Glomerular endothelial cell (primary cell): ENCODE data around the gene ADNP2. TPM values are rescaled to one million over a fixed set of nuclear protein-coding genes. Genes with fewer than 3 reads are reported as not detected.

Experiments
- DNase-seq: peaks from one replicate; pipeline ENCODE4 v3.0.0-alpha.2; 2011; ENCODE audit warnings: low read depth, low spot score; ENCODE audit errors: extremely low read depth
- total RNA-seq: library from RNA; depleted of rRNA; stranded (reverse); fragments of >200 nt; gene quantifications from 2 replicates; pipeline ENCODE4 v1.2.3, GENCODE V29; 2015

ADNP2 gene, protein sequence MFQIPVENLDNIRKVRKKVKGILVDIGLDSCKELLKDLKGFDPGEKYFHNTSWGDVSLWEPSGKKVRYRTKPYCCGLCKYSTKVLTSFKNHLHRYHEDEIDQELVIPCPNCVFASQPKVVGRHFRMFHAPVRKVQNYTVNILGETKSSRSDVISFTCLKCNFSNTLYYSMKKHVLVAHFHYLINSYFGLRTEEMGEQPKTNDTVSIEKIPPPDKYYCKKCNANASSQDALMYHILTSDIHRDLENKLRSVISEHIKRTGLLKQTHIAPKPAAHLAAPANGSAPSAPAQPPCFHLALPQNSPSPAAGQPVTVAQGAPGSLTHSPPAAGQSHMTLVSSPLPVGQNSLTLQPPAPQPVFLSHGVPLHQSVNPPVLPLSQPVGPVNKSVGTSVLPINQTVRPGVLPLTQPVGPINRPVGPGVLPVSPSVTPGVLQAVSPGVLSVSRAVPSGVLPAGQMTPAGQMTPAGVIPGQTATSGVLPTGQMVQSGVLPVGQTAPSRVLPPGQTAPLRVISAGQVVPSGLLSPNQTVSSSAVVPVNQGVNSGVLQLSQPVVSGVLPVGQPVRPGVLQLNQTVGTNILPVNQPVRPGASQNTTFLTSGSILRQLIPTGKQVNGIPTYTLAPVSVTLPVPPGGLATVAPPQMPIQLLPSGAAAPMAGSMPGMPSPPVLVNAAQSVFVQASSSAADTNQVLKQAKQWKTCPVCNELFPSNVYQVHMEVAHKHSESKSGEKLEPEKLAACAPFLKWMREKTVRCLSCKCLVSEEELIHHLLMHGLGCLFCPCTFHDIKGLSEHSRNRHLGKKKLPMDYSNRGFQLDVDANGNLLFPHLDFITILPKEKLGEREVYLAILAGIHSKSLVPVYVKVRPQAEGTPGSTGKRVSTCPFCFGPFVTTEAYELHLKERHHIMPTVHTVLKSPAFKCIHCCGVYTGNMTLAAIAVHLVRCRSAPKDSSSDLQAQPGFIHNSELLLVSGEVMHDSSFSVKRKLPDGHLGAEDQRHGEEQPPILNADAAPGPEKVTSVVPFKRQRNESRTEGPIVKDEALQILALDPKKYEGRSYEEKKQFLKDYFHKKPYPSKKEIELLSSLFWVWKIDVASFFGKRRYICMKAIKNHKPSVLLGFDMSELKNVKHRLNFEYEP
- 15.5 and 21.4 TPM in 2 replicates for total RNA-seq

DNA sequence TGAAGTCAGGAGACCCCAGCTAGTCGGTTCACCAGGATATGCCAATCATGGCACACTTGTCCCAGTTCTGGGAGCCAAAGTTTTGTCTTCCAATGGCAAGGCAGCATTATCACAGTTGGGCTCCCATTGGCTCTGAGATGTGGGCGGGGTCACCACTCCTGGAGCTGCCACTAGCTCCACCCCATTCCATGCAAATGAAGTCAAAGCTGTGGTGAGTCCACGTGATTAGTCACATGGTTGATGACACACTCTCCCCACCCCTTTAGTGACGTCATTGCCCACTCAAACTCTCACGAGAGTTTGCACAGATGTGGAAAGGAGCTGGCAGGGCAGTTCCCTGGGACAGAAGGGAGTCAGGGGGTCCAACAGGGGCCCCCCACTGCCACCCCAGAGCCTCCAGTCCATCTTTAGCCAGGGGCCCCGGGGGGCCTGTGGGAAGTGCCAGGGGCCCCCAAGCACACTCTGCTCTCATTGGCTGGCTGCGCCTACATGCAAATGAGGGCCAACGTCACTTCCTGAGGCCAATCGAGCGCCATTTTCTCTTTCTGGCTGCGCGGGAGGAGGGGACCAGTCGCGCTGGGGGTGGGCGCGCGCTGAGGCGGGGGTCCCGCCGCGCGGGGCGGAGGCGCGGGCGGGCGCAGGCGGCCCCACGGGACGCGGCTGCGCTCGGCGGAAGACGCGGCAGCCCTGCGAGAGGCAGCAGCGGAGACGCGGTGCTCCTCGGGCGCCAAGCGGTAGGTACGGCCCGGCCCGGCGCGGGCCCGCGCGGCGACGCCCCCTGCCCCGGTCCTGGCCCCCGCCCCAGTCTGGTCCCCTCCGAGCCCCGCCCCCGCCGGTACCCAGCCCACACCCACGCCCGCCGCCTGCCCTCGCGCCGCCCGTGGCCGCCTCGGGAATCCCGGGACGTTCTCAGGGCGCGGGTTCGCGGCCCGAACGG is at the start of gene ADNP2:
Gene ADNP2 (plus strand): TSS at position 524 of the 937 bp plus-strand sequence. CDS start 8,281 bp downstream, outside the sequence.
- peak; percentile 84 for DNase-seq

DNA sequence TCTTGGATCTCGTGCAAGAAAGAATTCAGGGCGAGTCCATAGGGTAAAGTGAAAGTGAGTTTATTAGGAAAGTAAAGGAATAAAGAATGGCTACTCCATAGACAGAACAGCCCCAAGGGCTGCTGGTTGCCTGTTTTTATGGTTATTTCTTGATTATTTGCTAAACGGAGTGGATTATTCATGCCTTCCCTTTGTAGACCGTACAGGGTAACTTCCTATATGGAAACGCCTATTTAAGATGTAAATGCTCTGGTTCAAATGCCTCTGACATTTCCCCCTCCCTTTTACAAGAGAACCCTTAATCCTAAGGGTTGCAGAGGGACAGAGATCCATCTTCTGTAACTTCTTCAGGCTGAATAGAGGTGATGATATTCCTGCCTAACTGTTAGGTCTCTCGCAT is 49.1 kb upstream of the ADNP2 start:
- no peak for DNase-seq

DNA sequence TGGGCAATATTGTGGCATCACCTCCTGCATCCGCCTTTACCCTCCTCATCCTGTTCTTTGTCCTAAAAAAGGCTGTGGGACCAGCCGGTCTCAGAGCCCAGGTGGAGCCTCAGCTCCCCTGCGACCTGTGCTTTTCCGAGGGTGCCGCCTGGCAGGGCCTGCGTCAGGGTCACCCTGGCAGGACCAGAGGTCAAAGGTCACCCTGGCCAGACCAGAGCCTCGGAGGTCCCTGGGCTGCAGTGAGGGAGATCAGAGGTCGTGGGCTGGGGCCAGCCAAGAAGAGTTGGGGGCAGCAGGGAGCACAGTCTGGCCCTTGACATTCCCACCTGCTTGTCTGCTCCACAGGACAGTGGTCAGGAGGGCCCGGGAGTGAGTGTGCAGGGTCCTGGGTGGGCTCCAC is 43.4 kb upstream of the ADNP2 start:
- DNase-seq = no peak

DNA sequence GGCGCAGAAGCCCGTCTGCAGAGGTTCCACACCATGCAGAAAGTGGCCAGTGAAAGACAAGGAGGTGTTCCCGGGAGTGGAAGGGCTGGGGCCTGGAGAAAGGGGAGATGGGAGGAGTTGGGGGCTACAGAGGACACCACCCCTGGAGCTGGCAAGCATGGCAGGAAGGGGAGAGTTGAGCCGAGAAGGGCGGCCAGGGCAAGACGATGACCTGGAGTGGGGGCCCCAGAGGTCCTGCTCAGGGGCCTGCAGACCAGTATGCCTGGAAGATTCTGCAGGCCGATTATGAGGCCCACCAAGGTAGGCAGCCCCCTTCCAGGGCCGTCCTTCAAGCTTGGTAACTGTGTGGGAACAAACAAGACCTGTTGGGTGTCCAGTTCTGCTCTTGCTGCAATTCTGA is 41.7 kb upstream of the ADNP2 start:
- DNase-seq = no peak

DNA sequence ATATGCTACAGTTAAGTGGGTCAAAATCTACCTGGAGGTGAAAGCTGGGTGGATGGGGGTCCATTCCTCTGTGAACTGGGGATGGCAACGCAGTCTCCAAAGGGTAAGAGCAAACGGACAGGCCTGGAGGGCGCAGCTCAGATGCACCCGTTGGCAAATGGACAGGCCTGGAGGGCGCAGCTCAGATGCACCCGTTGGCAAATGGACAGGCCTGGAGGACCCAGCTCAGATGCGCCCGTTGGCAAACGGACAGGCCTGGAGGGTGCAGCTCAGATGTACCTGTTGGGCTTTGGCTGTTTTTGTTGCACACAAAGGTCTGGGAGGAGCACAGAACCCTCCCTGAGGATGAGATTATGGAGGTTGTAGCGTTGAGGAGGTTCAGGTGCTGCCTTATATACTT is 41.2 kb upstream of the ADNP2 start:
- DNase-seq = no peak

DNA sequence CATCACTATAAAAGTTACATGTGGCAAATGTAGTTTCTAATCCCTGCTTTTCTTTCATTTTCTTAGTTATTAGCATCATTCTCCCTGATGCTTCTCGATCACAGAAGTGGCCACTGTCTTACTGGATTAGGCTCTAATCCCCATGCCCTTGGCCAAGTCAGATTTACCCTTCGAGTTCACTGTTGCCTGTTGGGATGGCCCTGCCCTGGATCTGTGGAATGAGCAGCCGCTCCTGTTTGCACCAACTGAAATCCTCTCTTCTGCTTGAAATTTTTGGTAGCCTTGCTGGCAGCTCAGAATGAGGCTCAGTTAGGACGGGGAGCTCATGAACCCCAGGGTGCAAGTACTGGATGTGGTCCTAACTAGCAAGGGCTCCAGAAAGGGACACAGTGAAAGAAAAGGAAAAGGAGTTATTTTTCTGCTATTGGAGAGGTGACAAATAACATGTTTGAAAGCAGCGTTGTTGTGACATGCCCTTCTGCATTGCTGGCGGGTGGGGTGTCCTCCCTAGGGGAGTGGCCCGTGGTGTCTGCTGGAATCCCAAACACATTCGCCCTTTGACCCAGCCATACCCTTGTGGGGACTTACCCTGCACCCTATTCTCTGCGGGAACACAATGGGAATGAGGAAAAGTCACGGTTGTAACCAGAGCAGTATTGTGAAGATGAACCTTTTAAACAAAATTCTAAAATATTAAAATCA is 40.3 kb upstream of the ADNP2 start:
- no peak for DNase-seq

DNA sequence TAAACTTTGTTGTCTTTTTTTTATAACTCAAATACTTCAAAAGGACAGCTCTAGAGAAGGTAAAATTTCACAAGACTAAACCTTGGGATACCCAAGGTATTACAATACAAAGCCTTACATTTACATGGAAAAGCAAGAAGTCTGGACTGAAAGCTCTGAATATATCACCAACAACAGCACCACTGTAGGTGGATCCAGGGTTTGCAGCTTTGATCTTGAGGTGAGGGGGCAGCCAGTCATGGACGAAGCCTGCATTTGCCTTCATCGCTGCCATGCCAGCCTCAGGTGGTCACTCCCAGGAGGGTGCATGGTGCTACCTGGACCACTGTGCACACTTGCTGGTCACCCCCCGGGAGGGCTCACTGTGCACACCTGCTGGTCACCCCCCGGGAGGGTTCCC is 38.2 kb upstream of the ADNP2 start:
- no peak for DNase-seq

DNA sequence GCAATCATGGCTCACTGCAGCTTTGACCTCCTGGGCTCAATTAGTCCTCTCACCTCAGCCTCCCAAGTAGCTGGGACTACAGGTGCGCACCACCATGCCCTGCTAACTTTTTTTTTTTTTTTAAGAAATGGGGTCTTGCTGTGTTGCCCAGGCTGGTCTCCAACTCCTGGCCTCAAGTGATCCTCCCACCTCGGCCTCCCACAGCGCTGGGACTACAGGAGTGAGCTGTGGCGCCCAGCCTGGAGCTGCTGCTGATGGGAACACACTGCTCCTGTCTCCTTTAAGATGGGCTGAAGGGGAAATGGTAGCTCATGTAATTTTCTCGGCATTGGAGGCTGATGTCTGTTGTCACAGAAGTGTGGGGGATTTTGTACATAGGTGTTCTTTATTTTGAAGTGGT is 34.9 kb upstream of the ADNP2 start:
- no peak for DNase-seq

DNA sequence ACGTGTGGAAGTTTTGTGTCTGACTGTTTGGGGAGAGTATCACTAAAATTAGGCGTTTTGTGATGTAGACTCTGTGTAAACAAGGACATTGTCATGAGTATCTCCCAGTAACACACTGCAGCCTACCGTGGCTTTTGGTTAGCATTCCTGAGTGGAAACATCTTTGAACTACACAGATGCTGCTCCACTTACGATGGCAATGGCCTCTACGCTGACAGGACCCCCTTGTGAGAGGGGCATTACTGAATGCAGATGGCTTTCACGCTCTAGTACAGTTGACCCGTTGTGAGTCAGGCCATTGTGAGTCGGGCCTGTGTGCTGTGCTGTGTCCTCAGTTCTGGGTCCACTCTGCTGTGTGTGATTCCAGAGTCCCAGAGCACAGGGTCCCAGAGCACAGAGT is 34.4 kb upstream of the ADNP2 start:
- no peak for DNase-seq

DNA sequence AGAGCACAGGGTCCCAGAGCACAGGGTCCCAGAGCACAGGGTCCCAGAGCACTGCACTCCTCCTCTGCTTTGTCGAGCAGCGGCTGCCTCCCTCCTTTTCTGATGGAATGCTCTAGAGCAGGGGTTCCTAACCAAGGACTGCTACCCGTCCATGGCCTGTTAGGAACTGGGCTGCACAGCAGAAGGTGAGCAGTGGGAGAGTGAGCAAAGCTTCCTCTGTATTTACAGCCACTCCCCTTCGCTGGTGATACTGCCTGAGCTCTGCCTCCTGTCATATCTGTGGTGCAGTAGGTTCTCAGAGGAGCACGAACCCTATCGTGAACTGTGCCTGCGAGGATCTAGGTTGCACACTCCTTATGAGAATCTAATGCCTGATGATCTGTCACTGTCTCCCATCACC is 33.1 kb upstream of the ADNP2 start:
- no peak for DNase-seq

DNA sequence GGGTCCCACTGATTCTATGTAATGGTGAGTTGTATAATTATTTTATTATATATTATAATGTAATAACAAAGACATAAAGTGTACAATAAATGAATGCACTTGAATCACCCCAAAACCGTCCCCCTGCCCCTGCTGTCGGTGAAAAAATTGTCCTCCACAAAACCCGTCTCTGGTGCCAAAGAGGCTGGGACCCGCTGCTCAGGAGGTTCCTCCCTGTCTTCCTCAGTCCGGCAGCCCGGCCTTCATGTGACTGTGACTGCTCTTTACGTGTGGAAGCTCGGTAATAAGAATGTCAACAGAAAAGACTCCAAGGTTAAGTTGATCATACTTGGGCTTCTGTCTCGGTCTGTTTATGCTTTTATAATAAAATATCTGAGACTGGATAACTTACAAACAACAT is 32.7 kb upstream of the ADNP2 start:
- DNase-seq = no peak

DNA sequence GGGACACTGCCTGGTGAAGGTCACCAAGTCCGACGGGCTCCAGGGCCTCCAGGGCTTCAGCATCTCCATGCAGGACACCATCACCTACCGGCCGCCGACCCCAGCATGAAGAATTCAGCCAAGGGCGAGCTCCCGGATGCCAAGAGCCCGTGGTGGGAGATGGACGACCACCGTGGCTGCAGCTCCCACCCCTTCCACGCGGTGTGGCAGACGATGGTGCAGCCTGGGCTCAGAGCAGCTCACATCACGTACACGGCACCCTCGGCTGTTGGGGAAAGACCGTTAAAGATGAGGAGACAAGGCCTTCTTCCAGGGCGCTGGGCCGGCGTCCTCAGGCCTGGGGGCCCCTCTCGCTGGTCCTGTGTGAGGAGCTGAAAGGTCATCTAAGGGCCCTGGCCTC is 31.2 kb upstream of the ADNP2 start:
- no peak for DNase-seq

DNA sequence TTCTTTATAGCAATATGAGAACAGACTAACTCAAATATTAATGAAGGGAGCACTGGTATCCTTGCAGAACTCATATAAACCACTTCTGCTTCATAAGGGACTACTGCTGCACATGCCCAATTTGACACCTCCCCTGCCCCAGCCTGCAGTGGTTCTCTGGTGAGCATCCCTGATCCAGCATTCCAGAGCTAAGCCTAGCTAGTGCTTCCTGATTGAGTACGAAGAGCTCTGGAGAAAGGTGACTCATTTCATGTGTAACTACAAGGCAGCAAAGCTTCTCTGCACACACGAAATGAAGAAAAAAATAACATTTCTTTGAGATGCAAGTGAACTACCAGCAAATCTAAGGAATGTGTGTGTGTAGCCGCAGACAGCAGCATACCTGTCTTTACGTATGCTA is 22.8 kb upstream of the ADNP2 start:
- DNase-seq = no peak

DNA sequence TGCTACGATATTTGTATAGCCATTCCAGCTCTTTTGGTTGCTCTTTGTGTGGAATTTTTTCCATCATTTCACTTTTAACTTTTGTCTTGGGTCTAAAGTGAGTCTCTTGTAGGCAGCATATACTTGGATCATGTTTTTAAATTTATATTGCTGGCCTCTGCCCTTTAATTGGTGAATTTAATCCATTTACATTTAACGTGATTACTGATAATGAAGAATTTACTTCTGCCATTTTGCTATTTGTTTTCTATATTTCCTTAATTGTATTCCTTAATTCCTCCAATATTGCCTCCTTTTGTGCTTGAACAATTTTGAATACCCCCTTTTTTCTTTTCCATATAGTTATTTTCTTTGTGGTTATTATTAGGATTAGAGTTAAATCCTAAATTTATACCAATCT is 21.0 kb upstream of the ADNP2 start:
- no peak for DNase-seq

DNA sequence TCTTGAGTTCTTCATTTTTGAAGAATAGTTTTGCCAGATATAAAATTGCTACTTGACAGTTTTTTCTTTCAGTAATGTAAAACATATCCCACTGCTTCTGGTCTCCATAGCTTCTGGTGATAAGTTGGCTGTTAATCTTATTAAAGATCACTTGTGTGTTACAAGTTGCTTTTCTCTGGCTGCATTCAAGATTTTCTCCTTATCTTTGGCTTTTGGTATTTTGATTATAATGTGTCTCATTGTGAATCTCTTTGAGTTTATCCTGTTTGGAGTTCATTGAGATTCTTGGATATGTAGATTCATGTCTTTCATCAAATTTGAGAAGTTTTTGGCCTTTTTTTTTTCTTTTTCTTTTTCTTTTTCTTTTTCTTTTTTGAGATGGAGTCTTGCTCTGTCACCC is 20.2 kb upstream of the ADNP2 start:
- no peak for DNase-seq

DNA sequence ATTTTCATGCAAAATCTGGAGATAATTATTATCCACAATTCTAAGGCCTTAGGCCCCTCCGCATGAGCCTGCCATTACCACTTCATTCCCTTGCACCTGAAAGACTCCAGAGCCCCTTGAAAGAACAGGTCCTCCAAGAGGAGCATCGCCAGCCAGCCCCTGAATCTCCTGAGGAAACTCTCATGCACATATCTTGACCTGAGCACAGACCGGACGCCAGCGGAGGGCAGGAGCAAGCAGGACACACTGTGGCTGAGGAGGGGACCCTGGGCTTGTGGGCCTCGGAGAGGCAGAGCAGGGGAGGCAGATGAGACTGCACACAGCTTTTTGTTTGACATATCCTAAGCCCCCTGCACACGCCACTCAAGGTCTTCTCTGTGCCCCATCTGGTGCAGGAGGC is 13.6 kb upstream of the ADNP2 start:
- DNase-seq = no peak

DNA sequence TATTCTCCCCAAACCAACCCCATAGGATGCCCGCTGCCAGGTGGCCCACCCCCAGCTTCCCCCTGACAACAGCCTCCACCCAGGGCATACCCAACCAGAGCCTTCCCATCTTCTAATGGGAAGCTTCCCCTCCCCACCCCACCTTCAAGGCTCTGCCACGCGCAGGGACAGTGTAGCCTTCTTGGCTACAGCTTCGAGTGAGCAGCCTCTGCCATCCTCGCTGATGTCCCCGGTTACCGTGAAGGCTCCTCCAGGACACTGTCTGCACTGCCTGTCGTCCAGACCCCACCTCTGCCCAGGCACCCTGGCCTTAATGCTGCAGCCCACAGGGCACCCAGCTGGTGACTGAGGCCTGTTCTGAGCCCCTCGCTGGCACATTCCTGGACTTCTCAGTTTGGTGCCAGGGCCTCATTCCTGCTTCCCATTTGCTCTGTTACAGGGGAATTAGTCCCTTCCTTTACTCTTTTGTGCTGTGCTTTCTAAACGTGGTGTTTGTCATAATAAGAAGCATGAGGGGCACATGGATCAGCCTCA is 13.0 kb upstream of the ADNP2 start:
- no peak for DNase-seq

DNA sequence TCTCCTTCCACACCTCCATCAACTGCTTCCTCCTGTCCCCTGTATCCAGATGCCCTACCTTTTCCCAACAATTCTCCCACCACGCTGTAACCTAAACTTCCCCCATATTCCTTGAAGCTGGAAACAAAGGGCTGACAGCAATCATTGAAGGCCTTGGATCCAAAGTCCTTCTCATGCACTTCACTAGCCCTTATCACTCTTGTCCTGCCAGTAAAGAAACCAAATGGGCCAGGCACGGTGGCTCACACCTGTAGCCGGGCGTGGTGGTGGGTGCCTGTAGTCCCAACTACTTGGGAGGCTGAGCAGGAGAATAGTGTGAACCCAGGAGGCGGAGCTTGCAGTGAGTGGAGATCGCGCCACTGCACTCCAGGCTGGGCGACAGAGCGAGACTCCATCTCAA is 11.9 kb upstream of the ADNP2 start:
- DNase-seq = no peak

DNA sequence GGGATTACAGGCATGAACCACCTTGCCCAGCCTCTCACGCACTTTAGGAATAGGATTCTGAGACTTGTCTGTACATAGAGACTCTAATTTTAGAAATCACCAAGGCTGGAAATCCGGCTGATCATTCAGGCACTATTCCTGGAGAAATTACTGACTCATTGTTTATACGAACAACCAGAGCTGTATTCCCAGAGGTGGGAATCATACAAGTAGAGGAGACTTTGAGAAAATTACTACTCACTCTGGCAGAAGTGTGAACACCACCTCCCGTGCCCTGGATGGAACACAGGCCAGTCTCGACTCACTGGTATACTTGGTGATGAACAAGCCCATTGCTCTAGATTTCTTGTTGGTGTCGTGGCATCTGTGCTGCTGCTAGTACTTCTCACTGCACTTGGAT is 5.8 kb upstream of the ADNP2 start:
- no peak for DNase-seq

DNA sequence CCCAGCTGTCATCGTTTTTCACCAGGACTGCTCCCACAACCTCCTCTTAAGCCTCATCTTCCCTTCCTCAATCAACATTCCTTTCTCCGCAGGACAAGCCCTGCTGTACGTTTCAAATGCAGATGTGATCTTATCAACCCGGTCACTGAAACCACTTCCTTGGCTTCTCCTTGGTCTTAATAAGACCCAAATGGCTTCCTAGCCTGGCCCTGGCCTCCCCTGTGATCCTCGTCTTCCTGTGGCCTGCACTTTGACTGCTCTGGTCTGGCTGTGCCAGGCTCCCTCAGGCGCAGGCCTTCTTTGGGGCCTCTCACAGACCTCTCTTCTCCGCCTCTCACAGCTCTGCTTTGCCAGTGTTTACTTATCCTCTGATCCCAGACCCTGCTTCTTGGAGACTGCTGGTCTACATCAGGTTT is 4.7 kb upstream of the ADNP2 start:
- DNase-seq = no peak
